ENCODE results near the gene PARP15.

- TF ChIP-seq USF2 (IDR thresholded peaks at IDR 0.05; ENCODE audit: low read depth, low read length) (no peak), RAD21 (IDR thresholded peaks at IDR 0.05; ENCODE audit: low read length) (no peak), CTCF (conservative IDR thresholded peaks at IDR 0.05; ENCODE audit: low read depth, low read length) (peak; percentile 10; the same call in 1 of the 2 replicates), POLR2A (IDR thresholded peaks at IDR 0.05; ENCODE audit: low read depth, low read length) (peak; percentile 50; the same call in 1 of the 2 replicates), CEBPB (IDR thresholded peaks at IDR 0.05; ENCODE audit: low read depth, low read length) (no peak), NFE2L2 (IDR thresholded peaks at IDR 0.05; ENCODE audit: low read depth, low read length) (peak; percentile 23; the same call in 1 of the 2 replicates), SMC3 (IDR thresholded peaks at IDR 0.05; ENCODE audit: low read depth, low read length) (no peak), FOS (IDR thresholded peaks at IDR 0.05; ENCODE audit: low read depth, low read length) (no peak), BHLHE40 (IDR thresholded peaks at IDR 0.05; ENCODE audit: low read depth, low read length) (no peak), MXI1 (IDR thresholded peaks at IDR 0.05; ENCODE audit: borderline replicate concordance, low read depth, low read length) (no peak), MAZ (IDR thresholded peaks at IDR 0.05; ENCODE audit: borderline replicate concordance, low read depth, low read length) (no peak), RFX5 (IDR thresholded peaks at IDR 0.05; ENCODE audit: low read depth, low read length) (no peak), RCOR1 (IDR thresholded peaks at IDR 0.05; ENCODE audit: insufficient replicate concordance, low read length) (no peak)
Measured at GRCh38 chr3:122680475-122681283, 103.2 kb downstream of the PARP15 start, which contains the start of gene PARP14.
